Vagina (tissue), 2 donors: ENCODE results near the gene CYYR1.

Experiments used
- POLR2A ChIP-seq, 2 donors: fragments of 450-650 bp; IDR thresholded peaks; one replicate each; pipeline ENCODE4 v1.6.1; 2017; ENCODE audit warnings: antibody characterized with exemption in 2 of 2, mild to moderate bottlenecking in 2 of 2, moderate library complexity in 2 of 2
- TF ChIP-seq, protein P1 (sequence below), 3 experiments: fragments of 450-650 bp in 2 of 3; fragments of 200-600 bp in 1 of 3; sonication (generic) in 1 of 3; IDR thresholded peaks; one replicate each; pipeline ENCODE4 v1.5.1; 2017 to 2019; ENCODE audit warnings: antibody characterized with exemption in 3 of 3, mild to moderate bottlenecking in 2 of 3, moderate library complexity in 2 of 3

DNA sequence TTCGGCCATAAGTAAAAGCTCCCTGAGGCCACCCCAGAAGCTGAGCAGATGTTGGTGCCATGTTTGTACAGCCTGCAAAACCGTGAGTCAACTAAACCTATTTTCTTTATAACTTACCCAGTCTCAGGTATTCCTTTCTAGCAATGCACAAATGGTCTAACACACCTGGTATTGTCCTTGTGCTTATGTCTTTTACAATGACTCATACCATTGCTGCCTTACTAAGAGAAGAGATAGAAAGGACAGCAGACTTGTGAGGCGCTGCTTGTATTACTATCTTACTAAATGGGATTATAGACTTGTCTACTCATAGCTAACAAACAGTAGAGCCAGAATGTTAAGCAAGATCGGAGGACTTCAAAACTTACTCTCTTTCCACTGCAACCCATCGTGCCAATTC, 18.5 kb upstream of the CYYR1 start:
- TF ChIP-seq, protein P1, sequence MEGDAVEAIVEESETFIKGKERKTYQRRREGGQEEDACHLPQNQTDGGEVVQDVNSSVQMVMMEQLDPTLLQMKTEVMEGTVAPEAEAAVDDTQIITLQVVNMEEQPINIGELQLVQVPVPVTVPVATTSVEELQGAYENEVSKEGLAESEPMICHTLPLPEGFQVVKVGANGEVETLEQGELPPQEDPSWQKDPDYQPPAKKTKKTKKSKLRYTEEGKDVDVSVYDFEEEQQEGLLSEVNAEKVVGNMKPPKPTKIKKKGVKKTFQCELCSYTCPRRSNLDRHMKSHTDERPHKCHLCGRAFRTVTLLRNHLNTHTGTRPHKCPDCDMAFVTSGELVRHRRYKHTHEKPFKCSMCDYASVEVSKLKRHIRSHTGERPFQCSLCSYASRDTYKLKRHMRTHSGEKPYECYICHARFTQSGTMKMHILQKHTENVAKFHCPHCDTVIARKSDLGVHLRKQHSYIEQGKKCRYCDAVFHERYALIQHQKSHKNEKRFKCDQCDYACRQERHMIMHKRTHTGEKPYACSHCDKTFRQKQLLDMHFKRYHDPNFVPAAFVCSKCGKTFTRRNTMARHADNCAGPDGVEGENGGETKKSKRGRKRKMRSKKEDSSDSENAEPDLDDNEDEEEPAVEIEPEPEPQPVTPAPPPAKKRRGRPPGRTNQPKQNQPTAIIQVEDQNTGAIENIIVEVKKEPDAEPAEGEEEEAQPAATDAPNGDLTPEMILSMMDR (IDR thresholded peaks at IDR 0.05), result no peak
- TF ChIP-seq POLR2A (IDR thresholded peaks at IDR 0.05), result no peak
